Fibroblast of lung (primary cell): Measurements from ENCODE around the gene FSIP1. TPM values are rescaled to one million over a fixed set of nuclear protein-coding genes. Genes with fewer than 3 reads are reported as not detected.

Source experiments
- DNase-seq, 2 donors: peaks; one replicate each; pipeline versions ENCODE4 v3.0.0 to v3.0.0-alpha.2; 2010; ENCODE audit warnings: low read depth in 2 of 2
- H2AFZ ChIP-seq: 2 replicates; pipeline ENCODE4 v1.5.1; 2012; ENCODE audit warnings: low read length, control low read depth, inconsistent platforms
- H3K27ac ChIP-seq: 2 replicates; pipeline ENCODE4 v1.5.1; 2011; ENCODE audit warnings: low read length, control low read depth; ENCODE audit not compliant: insufficient read depth
- H3K27me3 ChIP-seq: 2 replicates; pipeline ENCODE4 v1.5.1; 2011; ENCODE audit warnings: mild to moderate bottlenecking, low read length; ENCODE audit not compliant: control insufficient read depth, insufficient read depth
- H3K36me3 ChIP-seq: 2 replicates; pipeline ENCODE4 v1.5.1; 2011; ENCODE audit warnings: low read length; ENCODE audit not compliant: control insufficient read depth, insufficient read depth
- H3K4me1 ChIP-seq: 2 replicates; pipeline ENCODE4 v1.5.1; 2011; ENCODE audit warnings: low read length; ENCODE audit not compliant: control insufficient read depth, insufficient read depth; ENCODE audit errors: extremely low read depth
- H3K4me2 ChIP-seq: 2 replicates; pipeline ENCODE4 v1.5.1; 2011; ENCODE audit warnings: low read length, control low read depth; ENCODE audit not compliant: insufficient read depth; ENCODE audit errors: extremely low read depth
- H3K4me3 ChIP-seq, 4 experiments: fragments of 200-600 bp in 1 of 4; sonication (generic) in 1 of 4; replicated peaks in 1 of 4; 2 replicates each; pipeline ENCODE4 v1.5.1; 2011 to 2016; ENCODE audit warnings: low read length in 4 of 4, low read depth in 3 of 4, mild to moderate bottlenecking in 3 of 4, control low read depth in 2 of 4, inconsistent platforms in 1 of 4, mixed read lengths in 1 of 4; ENCODE audit not compliant: insufficient read depth in 1 of 4; ENCODE audit errors: control extremely low read depth in 1 of 4
- H3K79me2 ChIP-seq: 2 replicates; pipeline ENCODE4 v1.5.1; 2012; ENCODE audit warnings: mild to moderate bottlenecking, low read length, inconsistent platforms; ENCODE audit not compliant: control insufficient read depth, insufficient read depth
- H3K9ac ChIP-seq: 2 replicates; pipeline ENCODE4 v1.5.1; 2011; ENCODE audit warnings: mild to moderate bottlenecking, low read length, control low read depth; ENCODE audit not compliant: insufficient read depth
- H3K9me3 ChIP-seq: 2 replicates; pipeline ENCODE4 v1.5.1; 2012; ENCODE audit warnings: low read depth, low read length; ENCODE audit not compliant: control insufficient read depth, insufficient read depth
- H4K20me1 ChIP-seq: 2 replicates; pipeline ENCODE4 v1.5.1; 2011; ENCODE audit warnings: low read length; ENCODE audit not compliant: control insufficient read depth, insufficient read depth; ENCODE audit errors: extremely low read depth
- CTCF ChIP-seq, 2 donors: IDR thresholded peaks in 1 of 2; conservative IDR thresholded peaks in 1 of 2; 1 replicate in 1 of 2; 2 replicates in 1 of 2; pipeline ENCODE4 v1.5.1; 2011 to 2012; ENCODE audit warnings: low read length in 2 of 2, control low read depth in 1 of 2, inconsistent platforms in 1 of 2, low read depth in 1 of 2, mild to moderate bottlenecking in 1 of 2
- EZH2 ChIP-seq: IDR thresholded peaks from 2 replicates; pipeline ENCODE4 v1.5.1; 2012; ENCODE audit warnings: low read length, control low read depth, mild to moderate bottlenecking; ENCODE audit errors: missing control alignments
- polyA plus RNA-seq, 2 donors: library from polyadenylated mRNA; depleted of rRNA in 1 of 2; stranded (reverse) in 1 of 2; unstranded in 1 of 2; fragments of >200 nt; gene quantifications; 2 replicates each; pipeline ENCODE4 v1.2.1, GENCODE V29; 2011 to 2012; ENCODE audit warnings: missing spikeins in 1 of 2
- total RNA-seq: library from RNA; depleted of rRNA; stranded (reverse); fragments of >200 nt; gene quantifications from 2 replicates; pipeline ENCODE4 v1.2.1, GENCODE V29; 2014

FSIP1 gene
- total and polyA plus RNA-seq, 2 donors (not counting 1 experiment from before 2014, with no cell fraction given) = 0.50 to 5.1 TPM

- Histone ChIP-seq H2AFZ (no peak overlapping the region), H4K20me1 (peaks cover 10% of the 10 kb centered on the region), H3K4me3 (peak overlapping the region in 1 of 4 experiments; percentile 96), H3K79me2 (peaks cover 34% of the 10 kb centered on the region), H3K4me1 (peaks cover 12% of the 10 kb centered on the region), H3K27me3 (no peaks in the 10 kb centered on the region), H3K27ac (no peak overlapping the region), H3K9me3 (no peaks in the 10 kb centered on the region), H3K36me3 (peaks cover 60% of the 10 kb centered on the region), H3K4me2 (no peak overlapping the region), H3K9ac (no peak overlapping the region)
- peak in 1 of 2 donors; percentile 20 for DNase-seq
- TF ChIP-seq EZH2 (no peak), CTCF (conservative IDR thresholded peaks at IDR 0.05 in 1 of 2, IDR thresholded peaks at IDR 0.05 in 1 of 2; ENCODE audit: low read depth in 1 of 2, low read length in 2 of 2) (no peak)
These were observed 192.6 kb downstream of the FSIP1 start for GRCh38 chr15:39589815-39590644.

GRCh38 chr15:39589193-39589814, 193.3 kb downstream of the FSIP1 start:
- Histone ChIP-seq H2AFZ (no peak overlapping the region), H3K36me3 (peaks cover 59% of the 10 kb centered on the region), H3K4me3 (peak overlapping the region in 1 of 4 experiments; percentile 96), H4K20me1 (peaks cover 8% of the 10 kb centered on the region), H3K9me3 (no peaks in the 10 kb centered on the region), H3K27ac (no peak overlapping the region), H3K9ac (no peak overlapping the region), H3K4me2 (no peak overlapping the region), H3K79me2 (peaks cover 42% of the 10 kb centered on the region), H3K4me1 (peaks cover 12% of the 10 kb centered on the region), H3K27me3 (no peaks in the 10 kb centered on the region)
- peak in 1 of 2 donors; percentile 8 for DNase-seq
- no peak for TF ChIP-seq EZH2
- TF ChIP-seq CTCF (conservative IDR thresholded peaks at IDR 0.05 in 1 of 2, IDR thresholded peaks at IDR 0.05 in 1 of 2; ENCODE audit: low read depth in 1 of 2, low read length in 2 of 2) = no peak

- Histone ChIP-seq H2AFZ (no peak overlapping the region), H4K20me1 (peaks cover 8% of the 10 kb centered on the region), H3K4me1 (peaks cover 9% of the 10 kb centered on the region), H3K79me2 (peaks cover 48% of the 10 kb centered on the region), H3K27ac (peak overlapping the region; percentile 9), H3K4me3 (peak overlapping the region in 1 of 4 experiments; percentile 96), H3K9ac (no peak overlapping the region), H3K36me3 (peaks cover 61% of the 10 kb centered on the region), H3K9me3 (no peaks in the 10 kb centered on the region), H3K27me3 (no peaks in the 10 kb centered on the region), H3K4me2 (peak overlapping the region; percentile 27)
- peak; percentile 12 to 25 for DNase-seq
- no peak for TF ChIP-seq CTCF (conservative IDR thresholded peaks at IDR 0.05 in 1 of 2, IDR thresholded peaks at IDR 0.05 in 1 of 2; ENCODE audit: low read depth in 1 of 2, low read length in 2 of 2)
- TF ChIP-seq EZH2 = no peak
These were observed 194.0 kb downstream of the FSIP1 start for GRCh38 chr15:39588531-39589192.
